Fibroblast of skin of back (primary cell): ENCODE data around the gene KLRC3.
"Not testable (repeated sequence)": the region's sequence is repeated elsewhere in the genome, so short reads cannot be mapped to it uniquely, and the experiment has no call there.

ENCODE experiments used
- DNase-seq: peaks from one replicate; pipeline ENCODE4 v3.0.0-alpha.2; 2013

Gene KLRC3

DNA sequence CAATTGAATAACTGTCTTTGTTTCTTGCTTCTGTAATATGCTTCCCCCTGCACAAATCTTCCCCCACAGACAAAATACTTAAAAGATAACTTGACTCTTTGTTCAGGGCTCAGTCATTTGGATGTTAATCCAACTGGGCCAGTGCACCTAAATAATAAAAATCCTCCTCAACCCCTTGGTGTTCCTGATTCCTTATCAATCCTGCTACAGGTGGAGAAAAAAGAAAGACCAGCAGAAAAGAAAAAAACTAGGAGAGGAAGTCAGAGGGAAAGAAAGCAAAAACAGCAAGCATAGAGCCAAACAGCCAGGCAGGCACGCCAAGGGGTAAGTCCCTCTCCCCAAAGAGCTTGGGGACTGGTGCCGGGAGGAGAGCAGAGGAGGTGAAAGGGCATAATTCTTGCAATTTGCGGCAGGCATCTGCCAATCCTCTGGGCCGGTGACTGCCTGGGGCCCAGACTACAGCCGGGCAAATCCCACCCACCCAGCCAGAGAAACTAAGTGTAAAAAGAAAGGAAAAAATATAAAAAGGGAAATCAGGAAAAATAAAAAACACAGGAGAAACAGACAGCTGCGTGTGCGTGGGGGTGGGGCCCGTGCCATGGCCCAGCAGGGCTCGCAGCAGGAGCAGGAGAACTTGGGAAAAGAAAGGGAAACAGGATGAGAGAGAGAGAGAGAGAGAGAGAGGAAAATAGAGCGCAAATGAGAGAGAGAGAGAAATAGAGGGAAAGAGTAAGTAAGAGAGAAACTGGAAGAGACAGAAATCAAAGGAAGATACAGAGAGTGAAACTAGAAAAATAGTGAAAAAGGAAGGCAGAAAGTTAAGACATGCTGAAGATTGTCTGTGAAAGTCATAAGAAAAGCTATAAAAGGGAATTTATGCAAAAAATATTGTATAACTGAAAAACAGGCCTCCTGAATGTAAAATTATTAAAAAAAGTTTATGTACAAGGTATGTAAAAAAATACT lies 51.9 kb downstream of the KLRC3 start:
- no peak for DNase-seq

GRCh38 chr12:10367714-10368113 lies 52.7 kb downstream of the KLRC3 start:
- DNase-seq: not testable (repeated sequence)

DNA sequence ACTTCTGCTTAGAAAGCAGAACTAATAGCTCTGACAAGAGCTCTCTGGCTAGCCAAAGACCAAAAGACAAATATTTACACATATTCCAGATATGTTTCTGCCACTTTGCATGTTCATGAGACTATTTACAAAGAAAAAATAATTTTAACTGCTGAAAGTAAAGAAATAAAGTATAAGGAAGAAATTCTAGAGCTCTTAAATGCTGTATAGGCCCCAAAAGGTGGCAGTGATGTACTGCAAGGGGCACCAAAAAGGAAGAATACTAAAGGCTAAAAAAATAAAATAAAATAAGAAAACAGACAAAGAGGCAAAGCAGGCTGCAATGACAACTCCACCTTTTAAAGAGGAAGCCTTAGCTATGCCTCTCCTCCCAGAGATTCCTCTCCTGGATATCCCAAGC lies 53.5 kb downstream of the KLRC3 start:
- peak; percentile 60 for DNase-seq

DNA sequence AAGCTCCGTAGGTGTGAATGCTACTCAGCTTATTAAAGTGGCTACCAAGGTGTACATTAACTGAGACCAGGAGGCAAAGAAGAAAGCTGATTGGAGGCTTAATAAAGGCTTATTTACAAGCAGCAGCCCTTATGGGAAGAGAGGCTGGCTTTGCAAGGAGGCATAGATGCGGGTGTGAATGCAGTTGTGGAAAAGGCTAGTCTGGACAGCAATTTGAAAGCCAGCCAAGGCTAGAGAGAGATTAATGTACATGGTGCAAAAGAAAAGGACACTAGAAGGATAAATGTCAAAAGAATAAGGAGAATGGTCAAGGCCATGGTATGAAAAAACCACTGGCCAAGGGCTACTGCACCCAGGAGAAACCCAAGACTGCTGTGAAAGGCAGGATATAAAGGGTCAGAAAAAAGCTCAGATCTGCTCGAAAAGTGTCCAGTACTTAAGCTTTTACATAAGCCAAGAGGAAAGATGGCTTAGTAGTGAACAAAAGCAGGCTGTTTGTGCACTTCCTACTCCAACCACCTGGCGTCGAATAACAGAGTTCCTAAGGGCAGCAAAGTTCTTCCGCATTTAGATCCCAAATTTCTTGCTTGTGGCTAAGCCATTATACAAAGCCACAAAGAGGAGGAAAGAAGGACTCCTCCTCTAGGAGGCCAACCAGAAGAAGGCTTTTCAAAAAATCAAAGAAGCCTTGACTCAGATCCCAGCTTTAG lies 54.5 kb downstream of the KLRC3 start:
- DNase-seq: no peak

- peak; percentile 82 for DNase-seq
Observed at GRCh38 chr12:10364815-10365622, 55.4 kb downstream of the KLRC3 start.

GRCh38 chr12:10363914-10364814 lies 56.2 kb downstream of the KLRC3 start:
- peak; percentile 33 for DNase-seq

- no peak for DNase-seq
Observed at GRCh38 chr12:10363658-10363913, 56.8 kb downstream of the KLRC3 start.

DNA sequence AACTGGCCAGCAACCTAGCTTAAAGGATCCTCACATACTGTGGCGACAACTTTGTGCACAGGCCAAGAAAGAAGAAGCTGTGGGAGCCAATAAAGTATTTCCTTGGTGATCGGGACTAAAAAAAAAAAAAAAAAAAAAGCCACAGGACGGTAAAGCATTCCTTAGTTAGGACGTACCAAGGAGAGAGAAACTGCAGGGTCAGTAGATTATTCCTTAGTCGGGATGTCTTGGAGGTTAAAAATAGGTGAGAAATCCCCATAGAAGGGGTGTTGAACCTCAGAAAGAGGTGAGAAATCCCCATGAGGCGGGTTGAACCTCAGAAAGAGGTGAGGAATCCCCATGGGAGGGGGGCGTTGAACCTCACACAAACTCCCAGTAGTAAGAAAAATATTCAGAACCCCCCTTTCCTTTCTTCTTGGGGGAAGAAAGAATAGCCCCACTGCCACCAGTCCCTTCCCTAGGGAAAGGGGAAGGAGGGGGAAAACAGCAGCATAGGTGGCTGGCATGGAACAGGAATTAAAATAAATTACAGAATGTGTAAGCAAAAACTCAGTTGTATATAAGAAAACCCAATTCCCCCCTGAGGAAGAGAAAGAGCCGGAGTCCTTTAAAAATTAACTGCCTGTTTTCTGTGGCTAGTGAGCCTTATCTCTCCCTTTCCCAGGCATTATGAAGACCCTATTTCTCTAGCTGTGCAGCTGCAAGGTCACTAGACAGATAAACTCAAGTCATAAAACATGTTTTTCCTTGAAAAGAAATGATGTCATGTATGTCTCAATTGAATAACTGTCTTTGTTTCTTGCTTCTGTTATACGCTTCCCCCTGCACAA lies 57.4 kb downstream of the KLRC3 start:
- no peak for DNase-seq

- DNase-seq: no peak
Observed at GRCh38 chr12:10362325-10362724, 58.1 kb downstream of the KLRC3 start.
